Loucy (cell line): ENCODE results near the gene POP4.

Experiments used
- H2AFZ ChIP-seq: fragments of 200-600 bp; sonication (generic); 2 replicates; pipeline ENCODE4 v1.6.0; 2016; ENCODE audit warnings: antibody characterized with exemption, mild to moderate bottlenecking, low read length, moderate library complexity
- H3F3A ChIP-seq: fragments of 200-600 bp; 2 replicates; pipeline ENCODE4 v1.6.0; 2016; ENCODE audit warnings: antibody characterized with exemption, low read depth, mild to moderate bottlenecking
- H3K27me3 ChIP-seq: fragments of 200-600 bp; sonication (generic); 2 replicates; pipeline ENCODE4 v1.6.1; 2014; ENCODE audit warnings: low read length, mild to moderate bottlenecking; ENCODE audit not compliant: insufficient read depth, poor library complexity, severe bottlenecking
- H3K36me3 ChIP-seq: fragments of 200-600 bp; sonication (generic); 2 replicates; pipeline ENCODE4 v1.6.1; 2016; ENCODE audit warnings: low read length; ENCODE audit not compliant: insufficient read depth
- H3K4me1 ChIP-seq: fragments of 200-600 bp; sonication (generic); 2 replicates; pipeline ENCODE4 v1.5.1; 2014; ENCODE audit warnings: low read length, mild to moderate bottlenecking; ENCODE audit not compliant: insufficient read depth, poor library complexity, severe bottlenecking
- H3K4me2 ChIP-seq: fragments of 200-600 bp; sonication (generic); 2 replicates; pipeline ENCODE4 v1.6.0; 2014; ENCODE audit warnings: antibody characterized with exemption, low read length, low read depth, mild to moderate bottlenecking; ENCODE audit not compliant: poor library complexity, severe bottlenecking
- H3K4me3 ChIP-seq: fragments of 200-600 bp; sonication (generic); 2 replicates; pipeline ENCODE4 v1.5.1; 2014; ENCODE audit warnings: low read length, mild to moderate bottlenecking, mixed read lengths; ENCODE audit not compliant: poor library complexity, severe bottlenecking
- H3K79me2 ChIP-seq: fragments of 200-600 bp; sonication (generic); 2 replicates; pipeline ENCODE4 v1.6.1; 2014; ENCODE audit warnings: low read length; ENCODE audit not compliant: insufficient read depth
- H3K9ac ChIP-seq: fragments of 200-600 bp; sonication (generic); 2 replicates; pipeline ENCODE4 v1.6.0; 2014; ENCODE audit warnings: mild to moderate bottlenecking, low read depth, low read length, moderate library complexity; ENCODE audit not compliant: poor library complexity, severe bottlenecking
- H3K9me2 ChIP-seq: fragments of 200-600 bp; sonication (generic); replicated peaks from 2 replicates; pipeline ENCODE4 v1.6.1; 2016; ENCODE audit warnings: low read depth, low read length, mixed read lengths
- H3K9me3 ChIP-seq: fragments of 200-600 bp; sonication (generic); 2 replicates; pipeline ENCODE4 v1.6.1; 2014; ENCODE audit warnings: mild to moderate bottlenecking, antibody characterized with exemption, low read length, low read depth; ENCODE audit not compliant: insufficient read depth
- H4K20me1 ChIP-seq: fragments of 200-600 bp; sonication (generic); 2 replicates; pipeline ENCODE4 v1.6.0; 2014; ENCODE audit warnings: antibody characterized with exemption, low read length, mild to moderate bottlenecking; ENCODE audit not compliant: insufficient read depth, poor library complexity, severe bottlenecking
- CTCF ChIP-seq: fragments of 200-600 bp; sonication (generic); conservative IDR thresholded peaks from 2 replicates; pipeline ENCODE4 v1.5.1; 2014; ENCODE audit warnings: mild to moderate bottlenecking, antibody characterized with exemption, low read length
- EZH2phosphoT487 ChIP-seq: fragments of 200-600 bp; IDR thresholded peaks from 2 replicates; pipeline ENCODE4 v1.6.1; 2018; ENCODE audit warnings: antibody characterized with exemption, mild to moderate bottlenecking, moderate library complexity, borderline replicate concordance

The POP4 gene

GRCh38 chr19:29628661-29629385 is 22.7 kb downstream of the POP4 start:
- no peaks in the 10 kb centered on the region for H3K9me2 ChIP-seq
- H2AFZ ChIP-seq, result no peak overlapping the region
- no peaks in the 10 kb centered on the region for H4K20me1 ChIP-seq
- no peaks in the 10 kb centered on the region for H3K36me3 ChIP-seq
- H3K79me2 ChIP-seq, result no peaks in the 10 kb centered on the region
- no peak overlapping the region for H3K4me2 ChIP-seq
- H3K9me3 ChIP-seq, result no peaks in the 10 kb centered on the region
- no peak overlapping the region for H3K4me3 ChIP-seq
- H3K27me3 ChIP-seq, result no peaks in the 10 kb centered on the region
- no peaks in the 10 kb centered on the region for H3F3A ChIP-seq
- TF ChIP-seq EZH2phosphoT487 (no peak), CTCF (no peak)
- H3K4me1 ChIP-seq, result no peaks in the 10 kb centered on the region
- H3K9ac ChIP-seq, result no peak overlapping the region

GRCh38 chr19:29629836-29630534 is 23.9 kb downstream of the POP4 start:
- TF ChIP-seq CTCF, result no peak
- no peak for TF ChIP-seq EZH2phosphoT487
- Histone ChIP-seq H3F3A (no peaks in the 10 kb centered on the region), H3K27me3 (no peaks in the 10 kb centered on the region)

GRCh38 chr19:29630655-29631054 is 24.6 kb downstream of the POP4 start:
- Histone ChIP-seq H2AFZ (no peak overlapping the region), H4K20me1 (no peaks in the 10 kb centered on the region), H3K4me1 (no peaks in the 10 kb centered on the region), H3K27me3 (no peaks in the 10 kb centered on the region), H3K79me2 (no peaks in the 10 kb centered on the region), H3K9me2 (no peaks in the 10 kb centered on the region), H3K9me3 (no peaks in the 10 kb centered on the region), H3F3A (no peaks in the 10 kb centered on the region), H3K9ac (no peak overlapping the region), H3K36me3 (no peaks in the 10 kb centered on the region), H3K4me3 (no peak overlapping the region), H3K4me2 (no peak overlapping the region)
- TF ChIP-seq CTCF (no peak), EZH2phosphoT487 (no peak)

More at GRCh38 chr19:29629836-29630534, 23.9 kb downstream of the POP4 start:
- no peaks in the 10 kb centered on the region for H3K9me3 ChIP-seq
- H3K4me3 ChIP-seq, result no peak overlapping the region
- no peak overlapping the region for H3K9ac ChIP-seq
- H3K9me2 ChIP-seq, result no peaks in the 10 kb centered on the region
- no peaks in the 10 kb centered on the region for H4K20me1 ChIP-seq
- no peak overlapping the region for H3K4me2 ChIP-seq
- H3K4me1 ChIP-seq, result no peaks in the 10 kb centered on the region
- no peaks in the 10 kb centered on the region for H3K36me3 ChIP-seq
- no peak overlapping the region for H2AFZ ChIP-seq
- H3K79me2 ChIP-seq, result no peaks in the 10 kb centered on the region
